GM03348 (cell line): ENCODE data around the gene APEH.

Experiments
- DNase-seq: peaks from one replicate; pipeline ENCODE4 v3.0.0; 2012; ENCODE audit warnings: low spot score

Gene APEH

GRCh38 chr3:49650637-49651036 is 23.5 kb upstream of the APEH start:
- no peak for DNase-seq

- DNase-seq = no peak
Measured at GRCh38 chr3:49652218-49652902, 21.8 kb upstream of the APEH start.

- DNase-seq = no peak
Measured at GRCh38 chr3:49652903-49653415, 21.2 kb upstream of the APEH start.

- DNase-seq = no peak
Measured at GRCh38 chr3:49653621-49654020, 20.5 kb upstream of the APEH start.

- no peak for DNase-seq
Measured at GRCh38 chr3:49654176-49654825, 19.9 kb upstream of the APEH start.

GRCh38 chr3:49654955-49655556 is 19.1 kb upstream of the APEH start:
- no peak for DNase-seq

GRCh38 chr3:49655731-49656285 is 18.3 kb upstream of the APEH start:
- no peak for DNase-seq

- DNase-seq = peak; percentile 43
Measured at GRCh38 chr3:49656541-49657112, 17.5 kb upstream of the APEH start.

- DNase-seq = no peak
Measured at GRCh38 chr3:49657208-49657915, 16.8 kb upstream of the APEH start.

- no peak for DNase-seq
Measured at GRCh38 chr3:49658711-49659110, 15.4 kb upstream of the APEH start.

- no peak for DNase-seq
Measured at GRCh38 chr3:49659756-49660155, 14.4 kb upstream of the APEH start.

GRCh38 chr3:49661281-49661680 is 12.9 kb upstream of the APEH start:
- DNase-seq = no peak

- DNase-seq = no peak
Measured at GRCh38 chr3:49662021-49662420, 12.1 kb upstream of the APEH start.

- DNase-seq = no peak
Measured at GRCh38 chr3:49662720-49663413, 11.3 kb upstream of the APEH start.

- no peak for DNase-seq
Measured at GRCh38 chr3:49663831-49664230, 10.3 kb upstream of the APEH start.

GRCh38 chr3:49664300-49664699 is 9.9 kb upstream of the APEH start:
- no peak for DNase-seq

- no peak for DNase-seq
Measured at GRCh38 chr3:49665822-49666519, 8.2 kb upstream of the APEH start.

GRCh38 chr3:49666592-49666991 is 7.6 kb upstream of the APEH start:
- DNase-seq = peak; percentile 40

GRCh38 chr3:49667701-49668413 is 6.3 kb upstream of the APEH start:
- no peak for DNase-seq

GRCh38 chr3:49668414-49668797 is 5.7 kb upstream of the APEH start:
- peak; percentile 23 for DNase-seq
